H1 (cell line): ENCODE measurements around the gene RIF1. TPM values are rescaled to one million over a fixed set of nuclear protein-coding genes. Genes with fewer than 3 reads are reported as not detected.

ENCODE experiments used
- BCL11A ChIP-seq, 2 experiments: IDR thresholded peaks; one replicate each; pipeline ENCODE4 v1.6.1; 2011; ENCODE audit warnings: low read depth in 2 of 2, low read length in 2 of 2, mild to moderate bottlenecking in 2 of 2
- CBX5 ChIP-seq: fragments of 300-800, 300-1000 bp; sonication (generic); IDR thresholded peaks from 2 replicates; pipeline ENCODE4 v1.7.1; 2016; ENCODE audit warnings: antibody characterized with exemption, low read length, low read depth
- GABPA ChIP-seq: IDR thresholded peaks from 2 replicates; pipeline ENCODE4 v1.6.1; 2011; ENCODE audit warnings: mild to moderate bottlenecking, low read length, moderate library complexity, borderline replicate concordance; ENCODE audit not compliant: insufficient read depth
- KDM4A ChIP-seq: IDR thresholded peaks from one replicate; pipeline ENCODE4 v1.7.1; 2012; ENCODE audit warnings: low read depth, mild to moderate bottlenecking, moderate library complexity, low read length, inconsistent platforms; ENCODE audit not compliant: severe bottlenecking
- RNF2 ChIP-seq: fragments of 200-900, 300-1000 bp; sonication (generic); IDR thresholded peaks from 2 replicates; pipeline ENCODE4 v1.7.1; 2016; ENCODE audit warnings: borderline replicate concordance, low read depth, mild to moderate bottlenecking, antibody characterized with exemption, low read length; ENCODE audit not compliant: poor library complexity, severe bottlenecking; ENCODE audit errors: missing control alignments
- SP1 ChIP-seq: IDR thresholded peaks from 2 replicates; pipeline ENCODE4 v1.6.1; 2011; ENCODE audit warnings: low read depth, low read length
- SP4 ChIP-seq: IDR thresholded peaks from 2 replicates; pipeline ENCODE4 v1.6.1; 2012; ENCODE audit warnings: low read length, inconsistent platforms
- polyA plus RNA-seq, 7 experiments: library from polyadenylated mRNA; depleted of rRNA in 3 of 7; stranded (reverse) in 5 of 7; unstranded in 2 of 7; fragments of >200 nt in 5 of 7; fragments of 200-250 nt in 2 of 7; gene quantifications; 1 replicate in 5 of 7; 2 replicates in 1 of 7; 4 replicates in 1 of 7; pipeline versions ENCODE4 v1.2.1 to v1.2.3, GENCODE V29; 2011 to 2013; ENCODE audit warnings: missing spikeins in 2 of 7, mixed read lengths in 2 of 7
- total RNA-seq: library from RNA; stranded (reverse); fragmentation: NEBNext Ultra II Directional; extraction: Animal tissue kit (Norgen Biotek cat#: 25700); gene quantifications from 2 replicates; pipeline ENCODE4 v1.2.1, GENCODE V29; 2021

RIF1 gene
- total and polyA plus RNA-seq, 2 of the 8 experiments (the other 6 are each of a cell fraction or from before 2014, with no cell fraction given) = 9.5 to 104 TPM

DNA sequence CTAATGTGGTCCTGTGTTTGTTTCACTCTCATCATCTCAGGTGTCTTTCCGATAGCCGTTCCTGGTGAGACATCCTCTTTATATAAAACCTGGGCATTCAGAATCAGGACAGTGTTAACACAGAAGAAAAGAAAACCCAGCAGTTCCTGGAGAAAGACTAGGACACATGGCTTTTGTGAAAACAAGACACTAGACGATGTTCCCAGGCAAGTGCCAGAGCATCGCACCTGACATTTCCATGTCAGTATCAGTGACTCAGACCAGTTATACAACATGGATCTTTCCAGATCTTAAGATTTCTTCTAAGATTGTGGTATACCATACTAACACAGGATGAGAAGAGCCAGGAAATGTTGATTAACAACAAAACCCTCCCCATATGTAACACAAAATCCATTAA lies 96.5 kb downstream of the RIF1 start (continued):
- TF ChIP-seq CBX5 = no peak
- TF ChIP-seq BCL11A (IDR thresholded peaks at IDR 0.05; ENCODE audit: low read depth in 2 of 2, low read length in 2 of 2) = no peak
- no peak for TF ChIP-seq GABPA
- TF ChIP-seq SP1 = no peak
- no peak for TF ChIP-seq SP4
- no peak for TF ChIP-seq KDM4A
- TF ChIP-seq RNF2 = no peak
